Measurements from ENCODE around the gene NCF2. TPM values are rescaled to one million over a fixed set of nuclear protein-coding genes. Genes with fewer than 3 reads are reported as not detected.
"Not testable (repeated sequence)": the region's sequence is repeated elsewhere in the genome, so short reads cannot be mapped to it uniquely, and the experiment has no call there.

The NCF2 gene
- total RNA-seq, 1 donor from 2014 or later = 5.9 TPM

- H3K27me3 Mint-ChIP-seq (ENCODE audit: insufficient read depth) = no peaks in the 10 kb centered on the region
- peaks cover 52% of the 10 kb centered on the region for H3K4me1 Mint-ChIP-seq (ENCODE audit: low read depth)
- peaks cover 42% of the 10 kb centered on the region for H3K36me3 Mint-ChIP-seq (ENCODE audit: low read depth)
- H3K9me3 Mint-ChIP-seq = no peaks in the 10 kb centered on the region
- intact Hi-C loops (cut with micrococcal nuclease) = no loop called here
- peak overlapping the region; percentile 69 for H3K27ac Mint-ChIP-seq
- no peak for DNase-seq (ENCODE audit: low spot score)
- H3K4me3 Mint-ChIP-seq = peak overlapping the region; percentile 23
Measured at GRCh38 chr1:183628537-183628936, 38.3 kb upstream of the NCF2 start.

GRCh38 chr1:183626236-183626635 is 36.0 kb upstream of the NCF2 start:
- H3K27ac Mint-ChIP-seq; H3K9me3 Mint-ChIP-seq; intact Hi-C loops (cut with micrococcal nuclease); DNase-seq (ENCODE audit: low spot score); H3K4me3 Mint-ChIP-seq; H3K27me3 Mint-ChIP-seq (ENCODE audit: insufficient read depth): not testable (repeated sequence)
- Mint-ChIP-seq H3K36me3 (ENCODE audit: low read depth) (peaks cover 41% of the 10 kb centered on the region), H3K4me1 (ENCODE audit: low read depth) (peaks cover 44% of the 10 kb centered on the region)

DNA sequence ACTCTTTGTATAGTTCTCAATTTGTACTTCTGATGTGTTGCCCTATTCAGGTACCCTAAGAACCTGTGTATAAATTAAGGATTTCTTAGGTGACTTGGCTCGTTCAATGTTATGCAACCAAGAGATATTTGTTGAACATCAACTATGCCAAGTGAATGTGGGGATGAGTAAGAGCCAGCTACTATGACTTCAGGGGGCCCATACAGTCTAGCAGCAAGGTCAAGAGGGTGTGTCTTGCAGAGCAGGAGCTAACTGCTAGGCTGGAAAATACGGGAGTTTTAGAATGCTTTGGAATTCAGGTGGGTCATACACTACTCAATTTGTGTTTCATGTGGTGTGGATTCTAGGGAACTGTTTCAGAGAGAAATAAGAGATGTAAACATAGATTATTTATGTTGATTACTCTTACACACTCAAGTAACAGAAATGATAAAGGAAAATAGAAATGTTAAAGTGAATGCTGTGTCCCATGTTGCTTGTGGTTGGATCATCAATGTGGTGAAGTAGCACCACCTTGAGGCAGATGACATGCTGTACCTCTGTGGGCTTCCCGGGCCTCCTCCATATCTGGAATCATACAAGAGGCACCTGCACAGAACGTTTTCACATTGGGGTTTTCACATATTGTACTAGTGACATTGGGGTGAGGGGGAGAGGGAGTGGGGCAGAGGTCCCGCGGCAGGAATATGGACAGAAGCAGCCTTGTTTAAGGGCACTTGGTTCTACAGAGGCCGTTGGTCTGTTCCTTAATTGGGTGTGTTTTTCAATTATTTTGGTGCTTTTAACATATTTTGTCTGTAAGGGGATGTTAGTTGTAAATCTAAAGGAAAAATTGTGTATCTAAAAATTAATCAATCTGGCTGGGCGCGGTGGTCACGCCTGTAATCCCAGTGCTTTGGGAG is 32.9 kb upstream of the NCF2 start:
- peaks cover 29% of the 10 kb centered on the region for H3K4me1 Mint-ChIP-seq (ENCODE audit: low read depth)
- peak; percentile 38 for DNase-seq (ENCODE audit: low spot score)
- peaks cover 20% of the 10 kb centered on the region for H3K36me3 Mint-ChIP-seq (ENCODE audit: low read depth)
- no peaks in the 10 kb centered on the region for H3K9me3 Mint-ChIP-seq
- intact Hi-C loops (cut with micrococcal nuclease) = loop anchor here (1.0 to 5.0 kb wide), 5 partner anchors 56 to 342 kb away; no protein-coding TSS in a partner anchor
- no peak overlapping the region for H3K27ac Mint-ChIP-seq
- no peak overlapping the region for H3K4me3 Mint-ChIP-seq
- H3K27me3 Mint-ChIP-seq (ENCODE audit: insufficient read depth) = no peaks in the 10 kb centered on the region

- Mint-ChIP-seq H3K4me1 (ENCODE audit: low read depth) (peaks cover 28% of the 10 kb centered on the region), H3K27me3 (ENCODE audit: insufficient read depth) (no peaks in the 10 kb centered on the region), H3K36me3 (ENCODE audit: low read depth) (peaks cover 19% of the 10 kb centered on the region), H3K9me3 (no peaks in the 10 kb centered on the region), H3K4me3 (no peak overlapping the region), H3K27ac (no peak overlapping the region)
- intact Hi-C loops (cut with micrococcal nuclease) = loop anchor here (2.0 to 5.0 kb wide), 3 partner anchors 55 to 151 kb away; no protein-coding TSS in a partner anchor
- DNase-seq (ENCODE audit: low spot score) = no peak
Measured at GRCh38 chr1:183622013-183622412, 31.8 kb upstream of the NCF2 start.

- no peak overlapping the region for H3K27ac Mint-ChIP-seq
- no peaks in the 10 kb centered on the region for H3K9me3 Mint-ChIP-seq
- DNase-seq (ENCODE audit: low spot score) = no peak
- H3K4me1 Mint-ChIP-seq (ENCODE audit: low read depth) = peaks cover 16% of the 10 kb centered on the region
- no peak overlapping the region for H3K4me3 Mint-ChIP-seq
- no peaks in the 10 kb centered on the region for H3K27me3 Mint-ChIP-seq (ENCODE audit: insufficient read depth)
- peaks cover 15% of the 10 kb centered on the region for H3K36me3 Mint-ChIP-seq (ENCODE audit: low read depth)
- intact Hi-C loops (cut with micrococcal nuclease) = loop anchor here (5.0 kb wide), 1 partner anchor 53 kb away; no protein-coding TSS in a partner anchor
Measured at GRCh38 chr1:183620311-183620710, 30.1 kb upstream of the NCF2 start.

GRCh38 chr1:183619781-183620180 is 29.5 kb upstream of the NCF2 start:
- Mint-ChIP-seq H3K27ac (no peak overlapping the region), H3K4me3 (no peak overlapping the region), H3K36me3 (ENCODE audit: low read depth) (peaks cover 10% of the 10 kb centered on the region), H3K4me1 (ENCODE audit: low read depth) (peaks cover 13% of the 10 kb centered on the region), H3K9me3 (no peaks in the 10 kb centered on the region), H3K27me3 (ENCODE audit: insufficient read depth) (no peaks in the 10 kb centered on the region)
- intact Hi-C loops (cut with micrococcal nuclease) = loop anchor here (5.0 kb wide), 1 partner anchor 52 kb away; no protein-coding TSS in a partner anchor
- no peak for DNase-seq (ENCODE audit: low spot score)

DNA sequence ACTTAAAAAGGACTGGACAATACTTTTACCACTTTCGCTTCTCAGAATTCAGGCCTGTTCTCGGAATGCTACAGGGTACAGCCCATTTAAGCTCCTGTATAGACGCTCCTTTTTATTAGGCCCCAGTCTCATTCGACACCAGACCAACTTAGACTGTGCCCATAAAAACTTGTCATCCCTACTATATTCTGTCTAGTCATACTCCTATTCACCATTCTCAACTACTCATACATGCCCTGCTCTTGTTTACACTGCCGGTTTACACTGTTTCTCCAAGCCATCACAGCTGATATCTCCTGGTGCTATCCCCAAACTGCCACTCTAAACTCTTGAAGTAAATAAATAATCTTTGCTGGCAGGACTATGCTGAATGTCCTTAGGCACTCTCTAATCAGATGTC is 27.9 kb upstream of the NCF2 start:
- intact Hi-C loops (cut with micrococcal nuclease); H3K4me3 Mint-ChIP-seq; H3K27me3 Mint-ChIP-seq (ENCODE audit: insufficient read depth); H3K4me1 Mint-ChIP-seq (ENCODE audit: low read depth); H3K36me3 Mint-ChIP-seq (ENCODE audit: low read depth); DNase-seq (ENCODE audit: low spot score); H3K27ac Mint-ChIP-seq; H3K9me3 Mint-ChIP-seq: not testable (repeated sequence)

DNA sequence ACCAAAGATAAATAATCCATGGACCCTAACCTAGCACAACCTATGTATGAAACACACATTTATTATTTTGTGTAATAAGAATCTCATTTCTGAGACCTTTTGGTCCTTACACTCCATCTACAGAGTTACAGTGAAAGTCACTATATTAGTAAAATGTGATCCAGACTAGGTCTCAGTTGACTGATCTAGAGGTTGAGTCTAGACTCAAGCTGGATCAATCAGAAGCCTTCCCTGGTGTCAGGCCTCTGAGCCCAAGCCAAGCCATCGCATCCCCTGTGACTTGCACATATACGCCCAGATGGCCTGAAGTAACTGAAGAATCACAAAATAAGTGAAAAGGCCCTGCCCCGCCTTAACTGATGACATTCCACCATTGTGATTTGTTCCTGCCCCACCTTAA is 22.7 kb upstream of the NCF2 start:
- H3K9me3 Mint-ChIP-seq; DNase-seq (ENCODE audit: low spot score); intact Hi-C loops (cut with micrococcal nuclease); H3K27ac Mint-ChIP-seq; H3K27me3 Mint-ChIP-seq (ENCODE audit: insufficient read depth); H3K4me1 Mint-ChIP-seq (ENCODE audit: low read depth); H3K36me3 Mint-ChIP-seq (ENCODE audit: low read depth); H3K4me3 Mint-ChIP-seq: not testable (repeated sequence)

- intact Hi-C loops (cut with micrococcal nuclease) = no loop called here
- H3K27me3 Mint-ChIP-seq (ENCODE audit: insufficient read depth) = peaks cover 5% of the 10 kb centered on the region
- no peak overlapping the region for H3K4me3 Mint-ChIP-seq
- no peak for DNase-seq (ENCODE audit: low spot score)
- no peaks in the 10 kb centered on the region for H3K4me1 Mint-ChIP-seq (ENCODE audit: low read depth)
- H3K27ac Mint-ChIP-seq = no peak overlapping the region
- H3K9me3 Mint-ChIP-seq = no peaks in the 10 kb centered on the region
- H3K36me3 Mint-ChIP-seq (ENCODE audit: low read depth) = no peaks in the 10 kb centered on the region
Measured at GRCh38 chr1:183612407-183612806, 22.1 kb upstream of the NCF2 start.

DNA sequence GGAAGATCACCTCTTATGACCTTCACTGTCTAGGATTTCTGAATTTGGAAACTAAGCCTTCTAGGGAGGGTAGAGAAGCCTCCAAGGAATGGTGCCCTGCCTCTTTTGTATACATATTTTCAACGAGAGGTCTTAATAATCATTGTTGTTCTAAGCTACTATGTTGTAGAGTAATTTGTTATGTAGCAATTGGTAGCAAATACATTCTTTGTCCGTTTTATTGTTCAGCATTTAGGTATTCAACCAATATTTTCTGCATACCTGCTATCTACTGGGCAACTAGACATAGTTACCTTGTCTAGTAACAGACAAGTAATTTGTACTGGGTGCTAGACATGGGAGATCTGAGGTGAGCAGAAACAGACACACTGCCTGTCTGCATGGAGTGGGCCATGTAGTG is 20.8 kb upstream of the NCF2 start:
- Mint-ChIP-seq H3K4me1 (ENCODE audit: low read depth) (no peaks in the 10 kb centered on the region), H3K4me3 (no peak overlapping the region), H3K27ac (no peak overlapping the region), H3K9me3 (no peaks in the 10 kb centered on the region), H3K36me3 (ENCODE audit: low read depth) (no peaks in the 10 kb centered on the region), H3K27me3 (ENCODE audit: insufficient read depth) (peaks cover 5% of the 10 kb centered on the region)
- no peak for DNase-seq (ENCODE audit: low spot score)
- intact Hi-C loops (cut with micrococcal nuclease) = no loop called here

GRCh38 chr1:183609759-183610452 is 19.6 kb upstream of the NCF2 start:
- no peaks in the 10 kb centered on the region for H3K4me1 Mint-ChIP-seq (ENCODE audit: low read depth)
- DNase-seq (ENCODE audit: low spot score) = no peak
- H3K4me3 Mint-ChIP-seq = no peak overlapping the region
- H3K9me3 Mint-ChIP-seq = no peaks in the 10 kb centered on the region
- peaks cover 5% of the 10 kb centered on the region for H3K27me3 Mint-ChIP-seq (ENCODE audit: insufficient read depth)
- H3K27ac Mint-ChIP-seq = no peak overlapping the region
- intact Hi-C loops (cut with micrococcal nuclease) = no loop called here
- H3K36me3 Mint-ChIP-seq (ENCODE audit: low read depth) = no peaks in the 10 kb centered on the region

DNA sequence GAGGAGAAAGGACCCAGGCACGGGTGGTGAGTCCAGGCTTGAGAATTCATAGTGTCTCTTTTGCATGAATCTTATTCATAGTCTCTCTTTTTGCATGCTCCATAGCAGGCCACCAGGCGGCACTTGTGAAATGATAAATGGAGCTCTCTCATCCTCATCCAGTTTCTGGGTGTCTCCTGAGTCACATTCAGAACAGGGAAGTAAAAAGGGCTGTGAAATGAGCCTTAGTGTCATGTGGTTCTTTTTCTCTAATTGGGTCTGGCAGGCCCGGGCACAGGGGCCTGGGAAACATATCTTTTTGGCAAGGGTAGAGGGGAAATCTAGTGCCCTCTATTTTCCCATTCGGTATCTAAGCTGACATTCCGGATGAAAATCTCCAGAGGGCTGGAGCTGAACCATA is 19.1 kb upstream of the NCF2 start:
- intact Hi-C loops (cut with micrococcal nuclease) = no loop called here

GRCh38 chr1:183607322-183607980 is 17.2 kb upstream of the NCF2 start:
- Mint-ChIP-seq H3K27me3 (ENCODE audit: insufficient read depth) (peaks cover 10% of the 10 kb centered on the region), H3K36me3 (ENCODE audit: low read depth) (no peaks in the 10 kb centered on the region), H3K27ac (no peak overlapping the region), H3K9me3 (no peaks in the 10 kb centered on the region), H3K4me1 (ENCODE audit: low read depth) (peaks cover 7% of the 10 kb centered on the region), H3K4me3 (no peak overlapping the region)
- intact Hi-C loops (cut with micrococcal nuclease) = no loop called here
- DNase-seq (ENCODE audit: low spot score) = no peak

More for the DNA sequence above, 19.1 kb upstream of the NCF2 start:
- peaks cover 7% of the 10 kb centered on the region for H3K27me3 Mint-ChIP-seq (ENCODE audit: insufficient read depth)
- H3K27ac Mint-ChIP-seq = no peak overlapping the region
- H3K4me3 Mint-ChIP-seq = no peak overlapping the region
- peaks cover 1% of the 10 kb centered on the region for H3K4me1 Mint-ChIP-seq (ENCODE audit: low read depth)
- no peak for DNase-seq (ENCODE audit: low spot score)
- H3K36me3 Mint-ChIP-seq (ENCODE audit: low read depth) = no peaks in the 10 kb centered on the region
- no peaks in the 10 kb centered on the region for H3K9me3 Mint-ChIP-seq
